Panc1 (cell line): ENCODE data around the gene ACSM4.

Experiments
- SIN3A ChIP-seq: IDR thresholded peaks from 2 replicates; pipeline ENCODE4 v1.6.1; 2012; ENCODE audit warnings: low read depth, mild to moderate bottlenecking, low read length, moderate library complexity, borderline replicate concordance; ENCODE audit not compliant: insufficient read depth
- TF ChIP-seq, protein P1 (sequence below): fragments of 450-650 bp; IDR thresholded peaks from 2 replicates; pipeline ENCODE4 v1.5.1; 2017; ENCODE audit warnings: mild to moderate bottlenecking

- TF ChIP-seq, protein P1, sequence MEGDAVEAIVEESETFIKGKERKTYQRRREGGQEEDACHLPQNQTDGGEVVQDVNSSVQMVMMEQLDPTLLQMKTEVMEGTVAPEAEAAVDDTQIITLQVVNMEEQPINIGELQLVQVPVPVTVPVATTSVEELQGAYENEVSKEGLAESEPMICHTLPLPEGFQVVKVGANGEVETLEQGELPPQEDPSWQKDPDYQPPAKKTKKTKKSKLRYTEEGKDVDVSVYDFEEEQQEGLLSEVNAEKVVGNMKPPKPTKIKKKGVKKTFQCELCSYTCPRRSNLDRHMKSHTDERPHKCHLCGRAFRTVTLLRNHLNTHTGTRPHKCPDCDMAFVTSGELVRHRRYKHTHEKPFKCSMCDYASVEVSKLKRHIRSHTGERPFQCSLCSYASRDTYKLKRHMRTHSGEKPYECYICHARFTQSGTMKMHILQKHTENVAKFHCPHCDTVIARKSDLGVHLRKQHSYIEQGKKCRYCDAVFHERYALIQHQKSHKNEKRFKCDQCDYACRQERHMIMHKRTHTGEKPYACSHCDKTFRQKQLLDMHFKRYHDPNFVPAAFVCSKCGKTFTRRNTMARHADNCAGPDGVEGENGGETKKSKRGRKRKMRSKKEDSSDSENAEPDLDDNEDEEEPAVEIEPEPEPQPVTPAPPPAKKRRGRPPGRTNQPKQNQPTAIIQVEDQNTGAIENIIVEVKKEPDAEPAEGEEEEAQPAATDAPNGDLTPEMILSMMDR: no peak
- no peak for TF ChIP-seq SIN3A
Observed at GRCh38 chr12:7297865-7298264, 6.0 kb upstream of the ACSM4 start.
